GOT3 (cell line): ENCODE results near the gene NANOS1.

Source experiments
- DNase-seq: peaks from one replicate; lab custom pipeline; 2025; ENCODE audit warnings: mixed read lengths; lab: John Stamatoyannopoulos, UW

NANOS1 gene

DNA sequence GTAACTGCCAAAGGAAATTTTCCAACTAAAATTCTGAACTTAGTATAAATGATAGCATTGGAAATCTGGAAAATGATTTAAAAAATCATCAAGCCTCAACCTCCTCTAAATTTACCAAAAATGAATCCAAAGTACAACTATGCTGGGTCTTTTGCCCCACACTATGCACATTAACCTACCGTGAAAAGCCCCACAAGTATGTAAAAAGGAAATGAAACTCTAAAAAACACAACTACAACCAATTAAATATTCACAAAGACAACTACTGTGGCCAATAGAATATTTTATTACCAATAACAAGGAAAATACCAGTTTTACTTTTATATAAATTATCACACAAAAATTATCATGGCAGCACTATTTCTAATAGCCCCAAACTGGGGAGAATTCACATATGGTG lies 31.8 kb downstream of the NANOS1 start:
- DNase-seq = no peak

DNA sequence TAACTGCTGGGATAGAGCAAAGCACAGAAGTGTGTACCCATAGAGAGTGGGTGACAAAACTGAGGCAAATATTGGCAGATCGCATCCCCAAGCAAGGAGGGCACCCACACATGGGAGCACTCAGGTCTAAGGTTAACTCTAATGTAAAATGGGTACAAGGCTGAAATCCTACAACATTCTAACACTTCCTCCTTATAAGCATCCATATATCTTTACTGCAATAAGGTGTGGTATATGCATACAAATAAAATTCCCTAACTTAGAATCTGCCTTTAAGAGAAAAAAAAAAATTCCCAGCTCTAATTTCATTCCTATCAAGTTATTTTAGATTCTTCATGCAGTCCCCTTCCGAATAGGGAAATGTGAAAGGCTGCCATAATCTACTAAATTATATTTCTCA lies 32.4 kb downstream of the NANOS1 start:
- DNase-seq = no peak

DNA sequence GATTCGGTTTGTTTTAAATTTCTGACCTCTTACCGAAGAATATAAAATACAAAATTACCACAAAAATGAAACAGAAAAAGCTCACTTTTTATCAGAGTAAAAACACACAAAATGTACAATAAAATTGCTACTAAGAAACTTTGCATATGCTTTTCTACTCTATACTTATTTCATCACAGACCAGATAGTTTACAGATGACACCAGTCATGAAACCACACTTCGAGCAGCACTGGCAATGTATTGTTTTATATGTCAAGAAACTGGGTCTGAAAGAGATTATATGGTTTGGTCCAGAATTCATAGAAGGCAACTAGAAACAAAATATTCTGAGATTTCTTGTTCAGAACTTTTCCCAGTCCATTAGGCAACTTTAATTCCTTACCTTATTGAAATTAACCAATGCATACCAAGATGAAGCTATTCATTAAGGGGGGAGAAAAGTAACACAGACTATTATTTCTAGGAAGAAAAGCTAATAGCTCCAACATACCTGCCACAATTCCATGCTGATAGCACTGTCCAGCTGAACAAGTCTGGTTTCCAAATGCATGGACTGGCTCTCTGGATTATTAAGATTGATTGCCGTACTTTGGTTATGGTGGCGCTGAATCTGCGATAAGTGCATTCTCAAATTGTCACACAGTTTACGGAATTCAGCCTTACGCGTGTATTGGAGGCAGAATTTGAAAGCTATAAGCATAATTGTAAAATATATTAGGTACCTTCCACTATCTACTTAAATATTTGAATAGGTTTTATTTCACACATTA lies 41.1 kb downstream of the NANOS1 start:
- no peak for DNase-seq

DNA sequence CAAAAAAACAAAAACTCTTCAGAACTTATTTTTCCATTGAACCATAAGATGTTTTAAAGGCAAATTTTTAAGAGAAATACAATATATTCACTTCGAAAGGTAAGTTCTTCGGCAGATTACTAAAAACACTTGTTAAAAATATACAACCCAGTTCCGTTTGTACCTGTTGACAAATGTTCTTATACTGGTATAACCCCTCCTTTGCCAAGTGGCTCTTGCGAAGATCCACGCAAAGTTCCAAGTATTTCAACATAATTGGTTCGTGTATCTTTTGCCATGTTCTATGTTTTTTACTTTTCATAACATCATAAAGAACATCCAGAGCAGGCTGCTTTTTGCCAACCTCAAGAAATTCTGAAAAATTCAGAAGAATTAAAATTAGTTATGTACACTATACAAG lies 44.1 kb downstream of the NANOS1 start:
- no peak for DNase-seq

DNA sequence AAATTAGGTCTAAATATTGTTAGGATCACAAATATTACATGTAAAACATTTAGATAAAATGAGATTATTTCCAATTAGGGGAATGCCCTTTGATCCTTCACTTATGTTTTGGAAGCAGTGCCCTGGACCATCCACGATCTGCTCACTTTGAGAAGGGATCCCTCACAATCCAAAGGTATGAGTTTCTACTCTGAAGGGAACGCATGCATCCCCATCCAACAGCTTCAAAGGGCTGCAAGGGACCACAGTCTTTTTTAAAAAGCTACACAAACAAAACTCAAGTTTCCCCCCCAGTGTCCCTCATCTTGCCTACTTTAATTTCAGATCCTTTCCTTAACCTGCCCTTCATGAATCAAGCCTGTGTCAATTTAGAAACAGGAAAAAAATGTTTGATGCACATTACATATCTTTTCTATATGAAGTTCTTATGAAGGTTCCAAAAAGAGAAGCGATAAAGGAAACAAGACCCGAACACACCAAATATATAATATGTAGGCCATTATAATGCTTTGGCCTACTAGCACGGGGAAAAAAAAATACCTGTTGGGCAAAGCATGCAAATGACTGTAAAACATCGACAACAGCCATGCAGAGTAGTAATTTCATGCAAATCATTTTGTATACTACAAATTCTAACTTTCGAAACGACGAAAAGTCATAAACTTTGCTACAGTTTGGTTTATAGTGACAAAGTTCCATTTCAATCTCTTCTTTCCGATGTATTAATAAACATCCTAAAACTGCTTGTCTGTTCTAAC lies 49.1 kb downstream of the NANOS1 start:
- DNase-seq = no peak

DNA sequence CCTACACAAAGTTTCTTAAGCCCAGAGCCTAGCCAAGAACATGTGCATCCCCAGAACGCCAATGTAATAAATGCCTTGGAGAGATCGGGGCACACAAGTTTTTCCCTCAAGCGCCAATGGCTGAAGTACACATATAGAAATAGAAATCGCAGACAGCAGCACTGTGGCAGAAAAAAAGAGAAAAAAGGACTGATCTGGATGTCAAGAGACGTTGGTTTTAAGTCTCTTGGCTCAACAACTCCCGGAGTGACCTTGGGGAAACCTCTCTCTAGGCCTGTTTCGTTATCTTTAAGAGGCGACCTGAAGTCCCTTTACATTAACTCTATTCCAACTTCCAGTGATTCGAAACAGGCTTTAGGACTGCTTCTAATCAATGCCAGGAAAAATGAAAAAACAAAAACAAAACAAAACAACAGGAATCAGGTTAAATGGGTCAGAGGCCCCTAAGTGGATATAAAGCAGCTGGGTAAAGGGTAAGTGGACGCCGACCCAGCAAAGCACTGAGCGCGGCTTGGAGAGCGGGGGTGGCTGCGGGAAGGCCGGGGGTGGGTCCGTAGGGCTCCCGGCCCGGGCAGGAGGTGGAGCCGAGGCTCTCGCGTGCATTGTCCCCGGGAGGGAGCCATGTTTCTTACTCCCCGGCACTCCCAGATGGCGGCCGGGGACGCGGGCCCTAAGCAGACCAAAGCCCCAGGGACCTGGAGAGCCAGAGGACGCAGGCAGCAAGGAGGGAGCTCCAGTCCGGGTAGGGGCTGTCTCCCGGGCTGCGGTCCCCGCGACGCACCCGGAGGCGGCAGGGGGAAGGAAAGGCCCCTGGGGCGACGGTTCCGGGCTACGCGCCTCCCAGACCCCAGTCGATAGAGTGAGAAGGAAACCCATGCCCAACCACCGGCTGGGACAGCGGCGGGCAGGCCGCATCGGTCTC lies 50.3 kb downstream of the NANOS1 start:
- DNase-seq = no peak

DNA sequence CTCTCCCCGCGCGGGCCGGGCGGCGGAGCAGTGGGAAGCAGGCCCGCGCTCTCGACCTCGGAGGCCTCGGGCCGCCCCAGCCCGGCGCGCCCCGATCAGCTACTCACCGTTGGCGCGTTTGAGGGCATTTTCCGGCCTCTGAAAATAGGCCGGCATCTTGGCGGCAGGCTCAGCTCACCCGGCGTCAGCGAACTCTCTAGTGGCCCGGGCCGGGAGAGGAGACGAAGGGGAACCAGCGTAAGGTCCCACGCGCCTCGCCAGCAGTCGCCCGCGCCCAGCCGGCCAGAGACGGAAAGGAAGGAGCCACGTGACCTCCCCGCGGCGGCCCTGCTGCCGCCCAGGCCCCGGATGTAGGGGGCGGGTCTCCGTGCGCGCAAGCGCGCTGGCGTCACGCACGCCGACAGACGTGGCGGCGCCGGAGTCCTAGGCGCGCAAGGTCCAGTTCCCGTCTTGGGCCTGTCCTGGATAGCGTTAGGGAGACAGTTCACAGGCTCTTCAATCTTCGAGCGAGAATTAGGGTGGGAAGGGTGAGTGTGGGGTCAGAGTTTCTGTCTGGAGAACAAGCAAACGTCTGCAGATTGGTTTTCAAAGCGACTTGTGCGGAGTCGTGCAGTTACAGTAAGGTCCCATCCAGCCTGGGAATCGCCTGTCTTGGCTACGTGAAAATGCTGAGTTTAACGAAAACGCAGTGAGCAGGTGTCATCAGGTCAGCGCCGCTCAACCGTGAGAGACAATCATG lies 51.2 kb downstream of the NANOS1 start, which contains the start of gene EIF3A:
Gene EIF3A, minus strand, starts transcription at position 297 of the 739 bp plus-strand sequence. Its CDS starts 141 bp downstream, at position 156.
- DNase-seq = peak; percentile 83
